GM18526 (cell line): Measurements from ENCODE around the gene PRSS33.

Source experiments
- POLR2A ChIP-seq: IDR thresholded peaks from 3 replicates; pipeline ENCODE4 v1.6.1; 2011; ENCODE audit not compliant: insufficient read length; ENCODE audit errors: extremely low read depth

Gene PRSS33

GRCh38 chr16:2791174-2791573, 3.8 kb upstream of the PRSS33 start:
- TF ChIP-seq POLR2A: no peak

DNA sequence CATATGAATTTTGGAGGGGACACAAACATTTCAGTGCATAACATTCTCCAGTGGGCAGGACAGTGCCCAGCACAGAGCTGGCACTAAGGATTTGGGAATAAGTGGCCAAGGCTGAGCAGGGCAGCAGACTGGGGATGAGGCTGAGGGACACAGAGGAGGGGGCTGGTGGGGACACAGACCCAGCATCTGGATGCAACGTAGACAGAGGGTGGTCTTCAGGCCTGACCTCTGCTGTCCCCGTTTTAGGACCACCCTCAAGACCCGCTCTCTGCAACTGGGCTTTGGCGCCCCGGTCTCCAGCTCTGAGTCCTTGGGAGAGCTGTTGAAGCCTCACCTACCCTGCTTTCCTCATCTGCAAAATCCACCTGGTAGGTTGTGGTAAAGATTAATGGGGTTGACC, 3.3 kb upstream of the PRSS33 start:
- TF ChIP-seq POLR2A: no peak

DNA sequence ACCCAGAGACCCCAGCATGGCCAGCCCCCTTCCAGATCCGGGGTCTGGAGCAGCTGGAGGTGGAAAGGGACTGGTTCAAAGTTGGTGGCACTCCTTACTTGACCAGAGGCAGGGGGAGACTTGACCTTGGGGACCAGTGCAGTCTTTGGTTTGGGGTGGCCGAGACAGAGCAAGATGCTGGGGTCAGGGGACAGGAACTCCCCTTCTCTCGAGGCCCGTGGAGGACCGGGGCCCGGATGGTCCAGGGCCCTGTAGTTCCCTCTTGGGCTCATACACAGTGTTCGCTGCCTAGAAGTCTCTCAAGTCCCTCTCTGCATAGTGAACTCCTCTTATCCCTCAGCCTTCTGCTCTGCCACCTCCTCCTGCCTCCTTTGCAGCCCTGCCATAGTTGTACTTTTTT, 601 bp upstream of the PRSS33 start:
- no peak for TF ChIP-seq POLR2A

- TF ChIP-seq POLR2A: no peak
These were observed 571 bp downstream of the PRSS33 start for GRCh38 chr16:2786826-2787151.

- TF ChIP-seq POLR2A: no peak
These were observed 1.1 kb downstream of the PRSS33 start for GRCh38 chr16:2786061-2786825.

DNA sequence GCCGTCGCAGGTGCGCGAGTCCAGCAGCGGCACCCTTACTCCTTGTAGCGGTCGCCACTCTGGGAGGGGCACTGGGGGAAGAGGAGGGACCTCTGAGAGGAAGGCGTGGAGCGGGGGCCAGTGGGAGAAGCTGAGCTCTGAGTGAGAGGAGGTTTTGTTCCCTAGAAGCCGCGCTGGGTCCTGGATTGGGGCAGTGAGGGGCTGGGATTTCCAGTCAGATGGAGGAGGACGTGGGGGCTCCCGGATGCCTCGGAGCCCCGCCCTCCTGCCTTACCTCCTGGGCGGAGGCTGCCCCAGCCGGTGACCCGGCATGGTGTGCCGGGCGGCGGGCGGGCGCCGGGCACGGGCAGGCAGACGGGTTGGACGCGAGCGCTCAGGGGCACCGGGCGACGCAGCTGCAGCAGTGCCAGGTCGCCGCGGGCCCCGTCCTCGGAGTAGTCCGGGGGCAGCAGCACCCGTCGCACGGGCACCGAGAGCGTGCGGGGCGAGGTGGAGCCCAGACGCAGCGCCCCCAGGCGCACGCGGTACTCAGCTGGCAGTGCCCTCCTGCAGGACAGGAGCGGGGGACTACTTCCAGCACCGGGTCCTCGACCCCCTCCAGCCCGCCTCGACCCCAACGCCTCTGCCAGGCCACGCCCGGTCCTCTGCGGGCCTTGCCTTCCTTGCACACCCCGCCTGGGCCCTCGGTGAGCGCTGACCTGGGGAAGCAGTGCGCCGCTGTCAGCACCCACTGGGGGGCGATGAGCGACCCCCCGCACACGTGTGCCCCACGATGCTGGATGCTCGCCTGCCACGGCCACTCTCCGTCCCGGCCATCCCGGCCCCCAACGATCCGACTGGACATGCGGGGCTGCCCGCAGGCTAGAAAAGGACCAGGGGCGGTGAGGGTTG, 2.0 kb downstream of the PRSS33 start:
- TF ChIP-seq POLR2A: no peak

DNA sequence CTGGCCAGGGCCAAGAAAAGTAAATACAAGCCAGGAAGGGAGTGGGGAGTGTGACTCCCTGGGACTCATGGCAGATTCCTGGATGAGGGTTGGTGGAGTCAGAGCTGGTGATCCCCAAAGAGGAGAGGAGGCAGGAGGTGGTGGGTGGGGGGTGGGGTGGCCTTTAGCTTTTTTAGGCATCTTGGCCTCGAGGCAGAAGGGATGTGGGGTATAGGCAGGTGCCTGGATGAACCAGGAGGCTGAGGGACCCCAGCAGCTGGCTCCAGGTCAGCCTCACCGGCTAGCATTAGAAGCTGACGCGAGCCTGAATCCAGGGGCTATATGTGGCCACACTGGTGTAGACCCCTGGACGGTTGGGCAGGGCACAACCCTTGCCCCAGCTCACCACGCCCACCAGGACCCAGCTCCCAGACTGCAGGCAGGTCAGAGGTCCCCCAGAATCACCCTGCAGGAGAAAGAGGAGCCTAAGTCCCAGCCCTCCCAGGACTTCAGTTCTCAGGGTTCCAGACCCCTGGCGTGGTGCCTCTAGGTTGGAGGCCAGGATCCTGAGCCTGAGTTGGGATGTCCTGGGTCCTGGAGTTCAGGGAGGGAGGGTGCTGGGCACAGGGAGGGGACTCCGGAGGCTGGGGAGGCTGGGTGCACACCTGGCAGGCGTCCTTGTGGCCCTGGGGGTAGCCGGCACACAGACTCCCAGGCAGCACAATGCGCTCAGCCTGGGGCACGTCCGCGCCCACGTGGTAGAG, 2.8 kb downstream of the PRSS33 start:
- TF ChIP-seq POLR2A: no peak

DNA sequence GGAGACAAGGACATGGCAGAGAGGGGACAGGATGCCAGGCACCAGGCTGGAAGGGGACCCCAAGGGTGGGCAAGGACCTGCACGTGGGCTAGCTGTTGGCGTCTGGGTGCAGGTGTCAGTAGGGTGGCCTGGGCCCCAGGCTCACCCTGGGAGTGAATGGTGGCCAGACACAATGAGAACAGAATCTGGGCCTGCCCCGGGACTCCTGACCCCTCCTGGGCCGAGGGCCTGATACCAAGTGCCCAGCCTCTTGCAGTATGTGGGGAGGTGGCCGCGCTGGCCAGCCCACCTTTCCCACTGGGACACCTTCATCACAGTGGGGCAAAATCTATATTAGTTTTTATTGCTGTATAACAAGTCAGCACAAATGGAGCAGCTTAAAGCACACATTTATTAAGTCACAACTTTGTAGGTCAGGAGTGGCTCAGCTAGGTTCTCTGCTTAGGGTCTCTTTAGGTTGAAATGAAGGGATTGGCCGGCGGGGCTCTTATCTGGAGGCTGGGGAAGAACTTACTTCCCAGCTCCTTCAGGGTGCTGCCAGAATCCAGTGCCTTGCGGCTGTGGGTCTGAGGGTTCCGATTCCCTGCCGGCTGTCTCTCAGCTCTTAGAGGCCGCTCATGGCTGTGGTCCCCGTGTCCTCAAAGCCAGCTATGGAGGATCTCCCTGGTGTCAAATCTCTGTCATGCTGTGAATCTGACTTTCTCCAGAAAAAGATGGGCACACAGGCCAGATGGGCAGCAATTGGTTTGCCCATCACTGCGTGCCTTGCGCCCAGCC, 3.6 kb downstream of the PRSS33 start:
- no peak for TF ChIP-seq POLR2A

GRCh38 chr16:2782583-2783351, 4.6 kb downstream of the PRSS33 start:
- no peak for TF ChIP-seq POLR2A

GRCh38 chr16:2779978-2780898, 7.1 kb downstream of the PRSS33 start:
- no peak for TF ChIP-seq POLR2A

DNA sequence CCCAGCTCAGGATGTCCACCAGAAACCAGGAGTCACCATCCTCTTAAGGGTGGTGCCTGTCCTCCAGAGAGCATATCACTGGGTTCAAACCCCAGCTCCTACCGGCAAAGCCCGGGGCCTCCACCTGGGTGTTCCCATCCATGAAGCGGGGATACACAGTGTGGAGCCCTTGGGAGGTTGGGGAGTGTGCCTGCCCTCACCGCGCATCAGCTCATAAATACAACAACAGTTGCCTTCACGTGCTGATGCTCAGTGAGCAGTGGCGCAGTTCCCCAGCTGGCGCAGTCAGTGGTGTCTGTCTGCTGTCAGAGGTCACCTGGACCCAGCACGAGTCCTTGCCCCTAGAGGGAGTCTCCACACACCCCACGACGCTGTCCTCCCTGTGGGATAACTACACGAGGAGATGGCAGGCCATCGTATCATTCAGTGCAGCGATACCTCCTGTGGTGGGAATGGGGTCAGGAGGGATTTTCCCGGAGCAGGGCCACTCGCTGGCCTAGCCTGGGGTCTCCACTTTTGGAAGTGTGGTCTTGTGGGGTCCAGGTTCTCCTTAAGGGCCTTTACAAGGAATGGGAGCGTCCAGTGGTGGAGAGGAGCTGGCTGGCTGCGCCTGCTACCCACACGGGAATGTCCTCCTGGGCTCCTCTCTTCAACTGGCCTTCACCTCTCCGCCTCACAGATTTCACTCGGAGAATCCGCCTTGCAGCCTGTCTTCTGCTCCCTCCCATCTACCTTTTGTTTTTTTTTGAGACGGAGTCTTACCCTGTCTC, 8.0 kb downstream of the PRSS33 start:
- TF ChIP-seq POLR2A: no peak

- TF ChIP-seq POLR2A: no peak
These were observed 8.8 kb downstream of the PRSS33 start for GRCh38 chr16:2778630-2778958.
